ENCODE results near the gene CHMP3. TPM values are rescaled to one million over a fixed set of nuclear protein-coding genes. Genes with fewer than 3 reads are reported as not detected.

The CHMP3 gene
- total RNA-seq, 1 experiment from 2014 or later, result 22.7 TPM

GRCh38 chr2:86484385-86484784, 78.9 kb downstream of the CHMP3 start:
- Mint-ChIP-seq H3K4me3 (no peak overlapping the region), H3K9me3 (no peaks in the 10 kb centered on the region), H3K27ac (no peak overlapping the region), H3K36me3 (peaks cover 93% of the 10 kb centered on the region), H3K27me3 (ENCODE audit: low read depth) (no peaks in the 10 kb centered on the region), H3K4me1 (peaks cover 3% of the 10 kb centered on the region; the same call in 1 of the 2 replicates)
- ATAC-seq (no peak), DNase-seq (ENCODE audit: low spot score) (no peak)
- ChIA-PET CTCF (no interaction called here), POLR2A (no interaction called here)
- TF ChIP-seq ZBTB43 (CRISPR knock-in tag; IDR thresholded peaks at IDR 0.05), result no peak
- no peak for TF ChIP-seq CTCF (IDR thresholded peaks at IDR 0.05)
- no peak for TF ChIP-seq MYBL2 (CRISPR knock-in tag; IDR thresholded peaks at IDR 0.05)
- no peak for TF ChIP-seq ZMAT4 (CRISPR knock-in tag; IDR thresholded peaks at IDR 0.05)
- TF ChIP-seq FOXP1 (CRISPR knock-in tag; IDR thresholded peaks at IDR 0.05; ENCODE audit: borderline replicate concordance), result no peak
- no peak for TF ChIP-seq MLX (CRISPR knock-in tag; IDR thresholded peaks at IDR 0.05)
- no peak for TF ChIP-seq ZNF317 (CRISPR knock-in tag; IDR thresholded peaks at IDR 0.05; ENCODE audit: borderline replicate concordance, low read depth)
- TF ChIP-seq HMGA2 (CRISPR knock-in tag; IDR thresholded peaks at IDR 0.05), result no peak
- TF ChIP-seq ZNF512 (CRISPR knock-in tag; IDR thresholded peaks at IDR 0.05; ENCODE audit: borderline replicate concordance), result no peak
- no peak for TF ChIP-seq ESRRA (CRISPR knock-in tag; IDR thresholded peaks at IDR 0.05; ENCODE audit: borderline replicate concordance)
- no peak for TF ChIP-seq SMAD3 (CRISPR knock-in tag; IDR thresholded peaks at IDR 0.05; ENCODE audit: borderline replicate concordance)
- TF ChIP-seq ZNF396 (CRISPR knock-in tag; IDR thresholded peaks at IDR 0.05; ENCODE audit: borderline replicate concordance), result no peak
- no peak for TF ChIP-seq SP1 (CRISPR knock-in tag; conservative IDR thresholded peaks at IDR 0.05)
- no peak for TF ChIP-seq E2F4 (CRISPR knock-in tag; IDR thresholded peaks at IDR 0.05; ENCODE audit: borderline replicate concordance, low read depth)
- TF ChIP-seq FOXK1 (CRISPR knock-in tag; IDR thresholded peaks at IDR 0.05), result no peak
- TF ChIP-seq TEAD1 (CRISPR knock-in tag; IDR thresholded peaks at IDR 0.05), result no peak

GRCh38 chr2:86482034-86482433, 81.2 kb downstream of the CHMP3 start:
- no peak overlapping the region for H3K4me3 Mint-ChIP-seq
- ChIA-PET POLR2A (no interaction called here), CTCF (no interaction called here)
- H3K27ac Mint-ChIP-seq, result no peak overlapping the region
- DNase-seq (ENCODE audit: low spot score) (no peak), ATAC-seq (no peak)
- H3K36me3 Mint-ChIP-seq, result peaks cover 91% of the 10 kb centered on the region
- no peaks in the 10 kb centered on the region for H3K9me3 Mint-ChIP-seq
- peaks cover 22% of the 10 kb centered on the region for H3K4me1 Mint-ChIP-seq
- no peaks in the 10 kb centered on the region for H3K27me3 Mint-ChIP-seq (ENCODE audit: low read depth)
- TF ChIP-seq ERG (CRISPR knock-in tag; IDR thresholded peaks at IDR 0.05), result no peak
- TF ChIP-seq PRRX2 (CRISPR knock-in tag; IDR thresholded peaks at IDR 0.05), result no peak
- TF ChIP-seq ARID4B (CRISPR knock-in tag; IDR thresholded peaks at IDR 0.05; ENCODE audit: borderline replicate concordance), result no peak
- no peak for TF ChIP-seq RORB (CRISPR knock-in tag; IDR thresholded peaks at IDR 0.05)
- TF ChIP-seq E2F4 (CRISPR knock-in tag; IDR thresholded peaks at IDR 0.05; ENCODE audit: borderline replicate concordance, low read depth), result no peak
